Fibroblast of pulmonary artery (primary cell): ENCODE measurements around the gene CACNA2D3.

Experiments
- DNase-seq: peaks from one replicate; pipeline ENCODE4 v3.0.0-alpha.2; 2010; ENCODE audit warnings: low read depth
- H3K4me3 ChIP-seq: replicated peaks from 2 replicates; pipeline ENCODE4 v1.5.1; 2011; ENCODE audit warnings: low read depth, mild to moderate bottlenecking, control low read depth, low read length, moderate library complexity
- TF ChIP-seq, protein P1 (sequence below): IDR thresholded peaks from 2 replicates; pipeline ENCODE4 v1.5.1; 2011; ENCODE audit warnings: mild to moderate bottlenecking, control low read depth, low read length, inconsistent platforms; ENCODE audit errors: missing control alignments

CACNA2D3 gene

GRCh38 chr3:54580453-54580852 lies 458.1 kb downstream of the CACNA2D3 start:
- TF ChIP-seq, protein P1, sequence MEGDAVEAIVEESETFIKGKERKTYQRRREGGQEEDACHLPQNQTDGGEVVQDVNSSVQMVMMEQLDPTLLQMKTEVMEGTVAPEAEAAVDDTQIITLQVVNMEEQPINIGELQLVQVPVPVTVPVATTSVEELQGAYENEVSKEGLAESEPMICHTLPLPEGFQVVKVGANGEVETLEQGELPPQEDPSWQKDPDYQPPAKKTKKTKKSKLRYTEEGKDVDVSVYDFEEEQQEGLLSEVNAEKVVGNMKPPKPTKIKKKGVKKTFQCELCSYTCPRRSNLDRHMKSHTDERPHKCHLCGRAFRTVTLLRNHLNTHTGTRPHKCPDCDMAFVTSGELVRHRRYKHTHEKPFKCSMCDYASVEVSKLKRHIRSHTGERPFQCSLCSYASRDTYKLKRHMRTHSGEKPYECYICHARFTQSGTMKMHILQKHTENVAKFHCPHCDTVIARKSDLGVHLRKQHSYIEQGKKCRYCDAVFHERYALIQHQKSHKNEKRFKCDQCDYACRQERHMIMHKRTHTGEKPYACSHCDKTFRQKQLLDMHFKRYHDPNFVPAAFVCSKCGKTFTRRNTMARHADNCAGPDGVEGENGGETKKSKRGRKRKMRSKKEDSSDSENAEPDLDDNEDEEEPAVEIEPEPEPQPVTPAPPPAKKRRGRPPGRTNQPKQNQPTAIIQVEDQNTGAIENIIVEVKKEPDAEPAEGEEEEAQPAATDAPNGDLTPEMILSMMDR: no peak
- no peak for DNase-seq
- H3K4me3 ChIP-seq: no peak overlapping the region

DNA sequence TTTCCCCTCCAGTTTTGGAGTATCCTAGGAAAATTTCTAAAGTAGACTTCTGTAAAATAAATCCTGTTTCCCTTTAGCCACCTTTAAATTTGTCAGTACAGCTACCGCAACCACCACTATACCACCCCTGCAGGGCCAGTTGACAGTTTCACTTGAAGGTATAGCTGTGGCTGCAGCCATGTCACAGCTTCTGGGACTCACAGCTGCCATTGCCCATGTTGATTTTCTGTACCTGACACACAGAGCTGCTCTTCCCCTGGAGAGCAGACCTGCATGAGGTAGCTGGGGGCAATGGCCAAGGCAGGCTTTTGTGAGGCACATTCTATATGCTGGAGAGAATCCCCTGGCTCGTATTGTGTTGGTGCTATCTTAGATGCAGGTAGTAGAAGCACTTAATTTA lies 460.1 kb downstream of the CACNA2D3 start:
- TF ChIP-seq, protein P1: no peak
- no peak for DNase-seq
- no peak overlapping the region for H3K4me3 ChIP-seq

- no peak overlapping the region for H3K4me3 ChIP-seq
- no peak for DNase-seq
- TF ChIP-seq, protein P1: no peak
These were observed 468.8 kb downstream of the CACNA2D3 start for GRCh38 chr3:54591157-54591556.

- no peak for DNase-seq
- TF ChIP-seq, protein P1: no peak
These were observed 471.3 kb downstream of the CACNA2D3 start for GRCh38 chr3:54593653-54594052.

DNA sequence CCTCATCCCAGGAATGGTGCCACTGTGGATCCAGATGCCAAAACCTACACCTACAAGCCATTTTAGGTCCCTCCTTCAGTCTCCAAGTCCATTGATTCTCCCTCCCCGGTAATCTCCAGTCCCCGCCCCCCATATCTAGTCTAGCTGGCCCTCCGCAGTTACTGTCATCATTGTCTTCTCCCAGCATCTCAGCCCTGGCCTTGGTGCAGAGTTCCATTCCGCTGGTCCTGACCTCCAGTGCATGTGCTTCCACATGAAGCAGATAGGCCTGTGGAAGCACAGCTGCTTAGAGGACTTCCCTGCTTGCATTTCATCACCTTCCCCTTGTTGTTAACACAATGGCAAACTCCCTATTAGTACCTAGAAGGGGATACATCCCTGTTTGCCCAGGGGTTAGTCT lies 473.7 kb downstream of the CACNA2D3 start:
- H3K4me3 ChIP-seq: no peak overlapping the region
- TF ChIP-seq, protein P1: no peak
- no peak for DNase-seq

More at GRCh38 chr3:54593653-54594052, 471.3 kb downstream of the CACNA2D3 start:
- H3K4me3 ChIP-seq: no peak overlapping the region

GRCh38 chr3:54599716-54600115 lies 477.4 kb downstream of the CACNA2D3 start:
- H3K4me3 ChIP-seq: no peak overlapping the region
- TF ChIP-seq, protein P1: no peak
- DNase-seq: no peak

DNA sequence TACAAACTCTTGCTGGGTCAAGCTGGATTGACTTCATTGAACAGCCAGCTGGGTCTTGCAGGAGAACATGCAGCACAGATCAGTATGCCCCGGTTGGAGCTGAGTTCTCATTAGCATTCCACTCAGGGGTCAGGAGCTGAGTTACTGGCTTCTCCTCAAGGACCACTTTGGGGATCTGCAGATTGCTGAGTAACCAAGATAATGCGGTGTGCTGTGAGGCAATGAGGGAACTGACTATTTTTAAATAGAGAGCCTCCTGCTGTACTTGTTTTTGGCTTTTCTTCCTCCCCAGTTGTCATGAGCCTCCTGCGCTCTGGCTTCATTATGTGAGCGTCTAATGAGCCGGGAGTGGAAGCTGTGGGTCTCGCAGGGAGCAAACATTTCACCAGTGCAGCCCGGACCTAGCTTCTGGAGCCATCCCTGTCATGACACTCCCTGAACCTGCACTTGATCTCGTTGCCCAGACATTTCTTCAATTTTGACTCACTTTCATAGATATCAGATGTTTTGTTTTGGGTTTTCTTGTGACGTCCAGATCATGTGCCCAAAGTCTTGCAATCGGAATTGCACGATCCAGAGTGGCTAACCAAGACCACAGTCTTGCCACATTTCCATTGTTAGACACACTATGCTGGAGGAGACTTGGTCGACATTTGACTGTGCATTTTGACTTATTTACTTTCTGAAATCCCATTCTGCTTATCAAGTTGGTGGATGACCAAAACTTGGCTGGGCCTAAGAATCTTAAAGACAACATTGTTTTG lies 478.3 kb downstream of the CACNA2D3 start:
- DNase-seq: peak; percentile 3
- TF ChIP-seq, protein P1: no peak
- no peak overlapping the region for H3K4me3 ChIP-seq
